Lower leg skin (tissue), 4 donors: ENCODE data around the gene GLT1D1. TPM values are rescaled to one million over a fixed set of nuclear protein-coding genes. Genes with fewer than 3 reads are reported as not detected.

Experiments
- DNase-seq, 2 donors: peaks; one replicate each; pipeline ENCODE4 v3.0.0-alpha.2; 2019; ENCODE audit warnings: low spot score in 2 of 2
- H3K4me3 ChIP-seq: fragments of 200-600 bp; sonication (generic); 2 replicates; pipeline ENCODE4 v1.5.1; 2017; ENCODE audit warnings: mild to moderate bottlenecking, low read depth; ENCODE audit not compliant: poor library complexity, severe bottlenecking
- CTCF ChIP-seq, 3 donors: fragments of 450-650 bp; IDR thresholded peaks; one replicate each; pipeline ENCODE4 v1.5.1; 2016; ENCODE audit warnings: antibody characterized with exemption in 3 of 3, mild to moderate bottlenecking in 3 of 3, moderate library complexity in 2 of 3
- POLR2A ChIP-seq, 2 donors: fragments of 450-650 bp; IDR thresholded peaks; one replicate each; pipeline ENCODE4 v1.6.1; 2016 to 2017; ENCODE audit warnings: antibody characterized with exemption in 2 of 2, mild to moderate bottlenecking in 1 of 2, moderate library complexity in 1 of 2
- WGBS, 2 donors: methylation state at CpG; one replicate each; pipeline ENCODE4 v1.1.5; 2018; 5-methylcytosine and 5-hydroxymethylcytosine counted together
- intact Hi-C: fragments of 100-400 bp; cut with DNase I; formaldehyde crosslinking; loops from one replicate; pipeline ENCODE4 v1.15.0; 2023; ENCODE audit warnings: low total_unique reads
- total RNA-seq, 4 donors: library from RNA; depleted of rRNA; stranded (reverse); fragments of >200 nt; gene quantifications; one replicate each; pipeline ENCODE4 v1.1.0, GENCODE V29; 2016

Gene GLT1D1
- total RNA-seq, 4 donors from 2014 or later = 1.5 to 2.2 (median 1.9) TPM

GRCh38 chr12:128908254-128908653 is 55.0 kb downstream of the GLT1D1 start:
- WGBS, 2 donors = 84 to 89% methylated on average over 4 of the region's 4 CpGs

GRCh38 chr12:128909653-128910052 is 56.4 kb downstream of the GLT1D1 start:
- no peak overlapping the region for H3K4me3 ChIP-seq
- intact Hi-C loops = no loop called here
- WGBS, 2 donors = 49 to 56% methylated on average over 1 of the region's 1 CpG
- no peak for TF ChIP-seq CTCF (IDR thresholded peaks at IDR 0.05)
- TF ChIP-seq POLR2A (IDR thresholded peaks at IDR 0.05) = no peak
- no peak for DNase-seq

More at GRCh38 chr12:128908254-128908653, 55.0 kb downstream of the GLT1D1 start:
- no peak overlapping the region for H3K4me3 ChIP-seq
- DNase-seq = no peak
- TF ChIP-seq CTCF (IDR thresholded peaks at IDR 0.05) (no peak), POLR2A (IDR thresholded peaks at IDR 0.05) (no peak)
- intact Hi-C loops = no loop called here

- intact Hi-C loops = no loop called here
- TF ChIP-seq CTCF (IDR thresholded peaks at IDR 0.05) (no peak), POLR2A (IDR thresholded peaks at IDR 0.05) (no peak)
- no peak for DNase-seq
- 92 to 94% methylated on average over 10 of the region's 10 CpGs for WGBS, 2 donors
- H3K4me3 ChIP-seq = no peak overlapping the region
Measured at GRCh38 chr12:128910629-128911028, 57.4 kb downstream of the GLT1D1 start.

GRCh38 chr12:128911861-128912260 is 58.6 kb downstream of the GLT1D1 start:
- intact Hi-C loops = no loop called here
- H3K4me3 ChIP-seq = no peak overlapping the region
- TF ChIP-seq CTCF (IDR thresholded peaks at IDR 0.05) = no peak
- no peak for TF ChIP-seq POLR2A (IDR thresholded peaks at IDR 0.05)
- DNase-seq = no peak
- 45 to 46% methylated on average over 5 of the region's 5 CpGs for WGBS, 2 donors

GRCh38 chr12:128914908-128915563 is 61.8 kb downstream of the GLT1D1 start:
- no peak for DNase-seq
- WGBS, 2 donors = 80 to 85% methylated on average over 11 of the region's 11 CpGs
- H3K4me3 ChIP-seq = no peak overlapping the region
- no peak for TF ChIP-seq CTCF (IDR thresholded peaks at IDR 0.05)
- no peak for TF ChIP-seq POLR2A (IDR thresholded peaks at IDR 0.05)
- intact Hi-C loops = no loop called here

GRCh38 chr12:128916425-128916824 is 63.1 kb downstream of the GLT1D1 start:
- no peak for DNase-seq
- TF ChIP-seq CTCF (IDR thresholded peaks at IDR 0.05) = no peak
- no peak for TF ChIP-seq POLR2A (IDR thresholded peaks at IDR 0.05)
- 92 to 96% methylated on average over 4 of the region's 4 CpGs for WGBS, 2 donors
- intact Hi-C loops = no loop called here
- no peak overlapping the region for H3K4me3 ChIP-seq
